Measurements from ENCODE around the gene SEPHS1. TPM values are rescaled to one million over a fixed set of nuclear protein-coding genes. Genes with fewer than 3 reads are reported as not detected.

Gene SEPHS1
- total RNA-seq, 6 experiments from 2014 or later: 25.4 to 32.1 (median 29.3) TPM

DNA sequence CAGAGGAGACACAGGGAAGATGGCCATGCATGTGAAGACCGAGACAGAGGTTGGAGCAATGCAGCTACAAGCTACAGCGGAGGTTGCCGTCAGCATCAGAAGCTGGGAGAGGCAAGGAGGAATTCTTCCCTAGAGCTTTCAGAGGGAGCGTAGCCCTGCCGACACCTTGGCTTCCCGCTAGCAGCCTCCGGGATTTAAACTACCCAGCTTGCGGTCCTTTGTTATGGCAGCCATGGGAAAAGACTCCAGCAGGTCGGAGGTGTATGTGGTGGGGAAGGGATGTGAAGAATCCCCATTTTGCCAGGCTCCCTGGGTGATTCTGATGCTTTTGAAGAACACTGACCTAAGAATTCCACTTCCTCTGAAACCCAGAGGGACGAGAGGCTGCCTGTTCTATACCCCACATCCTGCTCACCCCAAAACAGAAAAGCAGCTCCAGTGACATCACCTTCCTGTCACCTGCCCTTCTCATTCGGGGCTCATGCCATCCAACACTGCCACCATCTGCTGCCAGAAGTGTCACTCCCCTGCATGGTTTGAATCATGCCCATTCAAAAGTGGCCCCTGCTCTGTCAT lies 3.3 kb upstream of the SEPHS1 start:
- WGBS (ENCODE audit: insufficient coverage, low coverage, low lambda C conversion rate, missing lambda C conversion rate): 54% methylated on average over 5 of the region's 11 CpGs
- TF ChIP-seq POLR2A (IDR thresholded peaks at IDR 0.05): no peak
- no peak for TF ChIP-seq CTCF (IDR thresholded peaks at IDR 0.05)
- Histone ChIP-seq H3K27ac (no peak overlapping the region), H3K9me3 (no peaks in the 10 kb centered on the region), H3K4me1 (peaks cover 0 to 9% (median 3%) of the 10 kb centered on the region in 4 donors), H3K27me3 (no peaks in the 10 kb centered on the region), H3K36me3 (no peaks in the 10 kb centered on the region), H3K4me3 (no peak overlapping the region)
- intact Hi-C loops (cut with DNase I): no loop called here
- ATAC-seq (no peak), DNase-seq (no peak)

- peak; percentile 54 to 68 (median 67) for DNase-seq
- peak overlapping the region; percentile 77 to 95 (median 95) for H3K27ac ChIP-seq
Observed at GRCh38 chr10:13349463-13350274, 1.6 kb upstream of the SEPHS1 start.

GRCh38 chr10:13347500-13348156 lies 465 bp downstream of the SEPHS1 start:
- intact Hi-C loops (cut with DNase I): no loop called here
- ATAC-seq: peak; percentile 57 to 65 (median 62)

More at GRCh38 chr10:13349463-13350274, 1.6 kb upstream of the SEPHS1 start:
- no peaks in the 10 kb centered on the region for H3K36me3 ChIP-seq
- under 1% methylated on average over 15 of the region's 25 CpGs for WGBS (ENCODE audit: insufficient coverage, low coverage, low lambda C conversion rate, missing lambda C conversion rate)
- H3K9me3 ChIP-seq: no peaks in the 10 kb centered on the region
- peaks cover 0 to 19% (median 3%) of the 10 kb centered on the region in 4 donors for H3K4me1 ChIP-seq
- intact Hi-C loops (cut with DNase I): no loop called here
- TF ChIP-seq CTCF (IDR thresholded peaks at IDR 0.05) (no peak), POLR2A (IDR thresholded peaks at IDR 0.05) (peak; percentile 33)
- peak; percentile 9 to 53 (median 40) for ATAC-seq
- no peaks in the 10 kb centered on the region for H3K27me3 ChIP-seq
- peak overlapping the region; percentile 76 to 85 (median 83) for H3K4me3 ChIP-seq

More at GRCh38 chr10:13347500-13348156, 465 bp downstream of the SEPHS1 start:
- peak overlapping the region; percentile 54 to 76 (median 69) for H3K4me3 ChIP-seq
- TF ChIP-seq POLR2A (IDR thresholded peaks at IDR 0.05) (peak; percentile 18), CTCF (IDR thresholded peaks at IDR 0.05) (no peak)
- no peaks in the 10 kb centered on the region for H3K36me3 ChIP-seq
- no peaks in the 10 kb centered on the region for H3K27me3 ChIP-seq
- H3K9me3 ChIP-seq: no peaks in the 10 kb centered on the region
- peak overlapping the region; percentile 83 to 95 (median 88) for H3K27ac ChIP-seq
- H3K4me1 ChIP-seq: peaks cover 0 to 19% (median 3%) of the 10 kb centered on the region in 4 donors
- peak; percentile 86 to 87 (median 86) for DNase-seq
- 0% methylated on average over 14 of the region's 109 CpGs for WGBS (ENCODE audit: insufficient coverage, low coverage, low lambda C conversion rate, missing lambda C conversion rate)

All from right lobe of liver (tissue), 6 donors.